Inflammatory macrophage treated with lipopolysaccharide for 1 hour (primary cell): ENCODE data around the gene APIP.

Source experiments
- DNase-seq, 2 donors: peaks; one replicate each; pipeline ENCODE4 v3.0.0-alpha.2; 2020 to 2022

APIP gene

GRCh38 chr11:34916015-34916842 is at the start of gene APIP, which contains the start of gene PDHX:
Gene APIP, minus strand, starts transcription at chr11:34916379. Its CDS starts 95 bp downstream, at chr11:34916284.
Gene PDHX, plus strand, starts transcription at chr11:34916618. Its CDS starts 38 bp downstream, at chr11:34916656.
- peak; percentile 98 for DNase-seq

- no peak for DNase-seq
Observed at GRCh38 chr11:34964610-34965331, 48.6 kb upstream of the APIP start.

- no peak for DNase-seq
Observed at GRCh38 chr11:34963351-34963750, 47.2 kb upstream of the APIP start.

- no peak for DNase-seq
Observed at GRCh38 chr11:34962034-34962433, 45.9 kb upstream of the APIP start.

GRCh38 chr11:34960277-34960676 is 44.1 kb upstream of the APIP start:
- no peak for DNase-seq

GRCh38 chr11:34959770-34960169 is 43.6 kb upstream of the APIP start:
- DNase-seq: no peak

- DNase-seq: no peak
Observed at GRCh38 chr11:34957606-34958005, 41.4 kb upstream of the APIP start.

GRCh38 chr11:34957206-34957605 is 41.0 kb upstream of the APIP start:
- peak; percentile 8 to 33 for DNase-seq

GRCh38 chr11:34953955-34954354 is 37.8 kb upstream of the APIP start:
- DNase-seq: no peak

- DNase-seq: no peak
Observed at GRCh38 chr11:34948696-34949095, 32.5 kb upstream of the APIP start.

GRCh38 chr11:34944692-34945091 is 28.5 kb upstream of the APIP start:
- no peak for DNase-seq

- no peak for DNase-seq
Observed at GRCh38 chr11:34941688-34942087, 25.5 kb upstream of the APIP start.

GRCh38 chr11:34940026-34940677 is 24.0 kb upstream of the APIP start:
- DNase-seq: peak in 1 of 2 donors; percentile 13

- no peak for DNase-seq
Observed at GRCh38 chr11:34938611-34939010, 22.4 kb upstream of the APIP start.

GRCh38 chr11:34936945-34937629 is 20.9 kb upstream of the APIP start:
- DNase-seq: no peak

- DNase-seq: no peak
Observed at GRCh38 chr11:34929794-34930763, 13.9 kb upstream of the APIP start.

- peak; percentile 25 to 33 for DNase-seq
Observed at GRCh38 chr11:34928960-34929680, 12.9 kb upstream of the APIP start.

- DNase-seq: no peak
Observed at GRCh38 chr11:34928268-34928959, 12.2 kb upstream of the APIP start.

GRCh38 chr11:34926831-34927132 is 10.6 kb upstream of the APIP start:
- DNase-seq: peak; percentile 91 to 92

- DNase-seq: peak; percentile 63 to 73
Observed at GRCh38 chr11:34926101-34926830, 10.1 kb upstream of the APIP start.
